Neural cell (in vitro differentiated cells): ENCODE measurements around the gene EVA1A. TPM values are rescaled to one million over a fixed set of nuclear protein-coding genes. Genes with fewer than 3 reads are reported as not detected.

Experiments
- H2AFZ ChIP-seq: fragments of 200-600, 300-800 bp; sonication (generic), shearing (Covaris generic); 2 replicates; pipeline ENCODE4 v1.6.0; 2014; ENCODE audit warnings: low read depth, mild to moderate bottlenecking, antibody characterized with exemption, low read length, moderate library complexity
- H3F3A ChIP-seq: fragments of 200-600 bp; shearing (Covaris generic); 2 replicates; pipeline ENCODE4 v1.6.1; 2016; ENCODE audit warnings: mild to moderate bottlenecking, moderate library complexity, mixed read lengths, antibody characterized with exemption, low read length; ENCODE audit not compliant: insufficient read depth, poor library complexity, severe bottlenecking
- H3K27ac ChIP-seq: fragments of 200-600, 300-800 bp; sonication (generic), shearing (Covaris generic); 2 replicates; pipeline ENCODE4 v1.5.1; 2014; ENCODE audit warnings: mild to moderate bottlenecking, low read length, moderate library complexity
- H3K27me3 ChIP-seq: fragments of 300-800, 200-600 bp; sonication (generic), shearing (Covaris generic); 2 replicates; pipeline ENCODE4 v1.6.0; 2014; ENCODE audit warnings: mild to moderate bottlenecking, low read depth, low read length, moderate library complexity; ENCODE audit not compliant: insufficient read depth
- H3K36me3 ChIP-seq: fragments of 300-800, 200-600 bp; sonication (generic), shearing (Covaris generic); 2 replicates; pipeline ENCODE4 v1.5.1; 2014; ENCODE audit warnings: mild to moderate bottlenecking, antibody characterized with exemption, low read length, moderate library complexity; ENCODE audit not compliant: insufficient read depth
- H3K4me2 ChIP-seq: fragments of 300-800, 200-600 bp; sonication (generic), shearing (Covaris generic); 2 replicates; pipeline ENCODE4 v1.6.0; 2014; ENCODE audit warnings: mild to moderate bottlenecking, low read length
- H3K4me3 ChIP-seq: fragments of 300-800, 200-600 bp; sonication (generic), shearing (Covaris generic); 2 replicates; pipeline ENCODE4 v1.5.1; 2014; ENCODE audit warnings: mild to moderate bottlenecking, low read length, moderate library complexity
- H3K79me2 ChIP-seq: fragments of 200-600 bp; shearing (Covaris generic); replicated peaks from 2 replicates; pipeline ENCODE4 v1.6.0; 2014; ENCODE audit warnings: mild to moderate bottlenecking, low read length, moderate library complexity; ENCODE audit not compliant: insufficient read depth
- H3K9ac ChIP-seq: fragments of 300-800, 200-600 bp; sonication (generic), shearing (Covaris generic); 2 replicates; pipeline ENCODE4 v1.6.1; 2016; ENCODE audit warnings: mild to moderate bottlenecking, low read length, mixed read lengths
- H3K9me2 ChIP-seq: fragments of 200-600 bp; shearing (Covaris generic); 2 replicates; pipeline ENCODE4 v1.6.1; 2016; ENCODE audit warnings: mild to moderate bottlenecking, low read length, mixed read lengths; ENCODE audit not compliant: insufficient read depth
- H3K9me3 ChIP-seq: fragments of 200-600, 300-800 bp; sonication (generic), shearing (Covaris generic); 2 replicates; pipeline ENCODE4 v1.6.1; 2016; ENCODE audit warnings: mild to moderate bottlenecking, mixed run types, low read length, moderate library complexity, mixed read lengths
- H4K20me1 ChIP-seq: fragments of 200-600 bp; shearing (Covaris generic); 2 replicates; pipeline ENCODE4 v1.6.1; 2016; ENCODE audit warnings: mild to moderate bottlenecking, mixed run types; ENCODE audit not compliant: insufficient read depth
- EP300 ChIP-seq: fragments of 450-650 bp; conservative IDR thresholded peaks from 2 replicates; pipeline ENCODE4 v1.6.1; 2014; ENCODE audit warnings: antibody characterized with exemption, mild to moderate bottlenecking, moderate library complexity; ENCODE audit not compliant: poor library complexity, severe bottlenecking
- EZH2 ChIP-seq: fragments of 200-600, 300-800 bp; shearing (Covaris generic), sonication (generic); IDR thresholded peaks from 2 replicates; pipeline ENCODE4 v1.6.1; 2014; ENCODE audit warnings: antibody characterized with exemption, low read length, borderline replicate concordance, mild to moderate bottlenecking; ENCODE audit not compliant: insufficient read depth, poor library complexity, severe bottlenecking
- MXI1 ChIP-seq: fragments of 450-650 bp; conservative IDR thresholded peaks from 2 replicates; pipeline ENCODE4 v1.6.1; 2014; ENCODE audit warnings: antibody characterized with exemption, mild to moderate bottlenecking; ENCODE audit not compliant: poor library complexity, severe bottlenecking
- POLR2AphosphoS5 ChIP-seq: IDR thresholded peaks from 2 replicates; pipeline ENCODE4 v1.6.1; 2012
- RAD21 ChIP-seq: fragments of 450-650 bp; conservative IDR thresholded peaks from 2 replicates; pipeline ENCODE4 v1.6.1; 2014; ENCODE audit warnings: antibody characterized with exemption, mild to moderate bottlenecking, moderate library complexity
- SMC3 ChIP-seq: fragments of 450-650 bp; conservative IDR thresholded peaks from 2 replicates; pipeline ENCODE4 v1.6.1; 2014; ENCODE audit warnings: antibody characterized with exemption, mild to moderate bottlenecking, moderate library complexity; ENCODE audit not compliant: poor library complexity
- TAF1 ChIP-seq: IDR thresholded peaks from 2 replicates; pipeline ENCODE4 v1.6.1; 2012; ENCODE audit warnings: low read depth
- polyA plus RNA-seq: library from polyadenylated mRNA; depleted of rRNA; stranded (reverse); fragments of >200 nt; gene quantifications from 2 replicates; pipeline ENCODE4 v1.2.3, GENCODE V29; 2014
- TF ChIP-seq, protein P1 (sequence below): IDR thresholded peaks from 2 replicates; pipeline ENCODE4 v1.6.1; 2012; ENCODE audit warnings: borderline replicate concordance
- TF ChIP-seq, protein P2 (sequence below): fragments of 450-650 bp; IDR thresholded peaks from 2 replicates; pipeline ENCODE4 v1.5.1; 2014; ENCODE audit warnings: antibody characterized with exemption, mild to moderate bottlenecking, moderate library complexity; ENCODE audit not compliant: poor library complexity, severe bottlenecking

Gene EVA1A
- polyA plus RNA-seq, 1 donor from 2014 or later: not detected

DNA sequence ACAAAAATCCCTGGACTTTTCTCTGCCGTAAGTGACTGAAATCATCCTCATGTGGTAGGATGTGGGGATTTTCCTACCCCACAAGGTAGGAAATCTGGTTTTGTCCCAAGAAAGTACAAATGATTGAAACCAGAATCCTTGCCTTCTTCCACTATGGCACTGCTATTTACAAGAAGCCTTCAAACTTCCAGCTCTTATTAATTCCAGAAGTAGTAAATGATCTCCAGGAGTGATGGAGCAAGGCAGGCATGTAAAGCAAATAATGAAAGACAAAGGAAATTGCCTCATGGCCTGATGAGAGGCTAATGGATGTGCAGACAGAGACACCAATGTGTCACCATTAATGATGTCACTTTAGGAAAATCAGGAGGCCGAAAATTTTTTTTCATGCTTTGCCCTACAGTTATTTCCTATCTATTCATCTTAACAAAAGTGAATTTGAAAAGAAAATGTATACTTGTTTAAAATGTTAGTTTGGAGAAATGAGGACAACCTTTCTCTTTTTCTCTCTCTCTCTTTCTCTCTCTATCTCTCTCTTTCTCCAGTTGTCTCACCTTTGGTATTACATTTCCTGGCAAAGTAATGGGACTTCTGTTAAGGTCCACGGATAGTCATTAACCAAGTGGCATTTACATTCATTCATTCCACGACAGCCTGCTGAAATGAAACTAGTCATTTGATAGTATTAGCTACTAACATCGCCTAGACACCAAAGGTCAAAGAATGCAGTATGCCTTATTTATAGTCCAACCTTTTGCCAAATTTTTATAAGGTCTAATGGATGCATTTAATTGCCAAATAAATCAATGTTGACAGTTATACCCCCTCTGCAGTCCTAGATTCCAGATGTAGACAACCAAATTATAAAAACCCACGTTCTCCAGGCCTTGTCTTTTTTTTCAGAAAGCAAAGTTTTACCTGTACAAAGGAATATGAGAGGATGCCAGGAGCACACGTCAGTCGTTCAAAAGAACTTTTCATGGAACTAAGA lies 5.0 kb upstream of the EVA1A start:
- no peaks in the 10 kb centered on the region for H3F3A ChIP-seq

DNA sequence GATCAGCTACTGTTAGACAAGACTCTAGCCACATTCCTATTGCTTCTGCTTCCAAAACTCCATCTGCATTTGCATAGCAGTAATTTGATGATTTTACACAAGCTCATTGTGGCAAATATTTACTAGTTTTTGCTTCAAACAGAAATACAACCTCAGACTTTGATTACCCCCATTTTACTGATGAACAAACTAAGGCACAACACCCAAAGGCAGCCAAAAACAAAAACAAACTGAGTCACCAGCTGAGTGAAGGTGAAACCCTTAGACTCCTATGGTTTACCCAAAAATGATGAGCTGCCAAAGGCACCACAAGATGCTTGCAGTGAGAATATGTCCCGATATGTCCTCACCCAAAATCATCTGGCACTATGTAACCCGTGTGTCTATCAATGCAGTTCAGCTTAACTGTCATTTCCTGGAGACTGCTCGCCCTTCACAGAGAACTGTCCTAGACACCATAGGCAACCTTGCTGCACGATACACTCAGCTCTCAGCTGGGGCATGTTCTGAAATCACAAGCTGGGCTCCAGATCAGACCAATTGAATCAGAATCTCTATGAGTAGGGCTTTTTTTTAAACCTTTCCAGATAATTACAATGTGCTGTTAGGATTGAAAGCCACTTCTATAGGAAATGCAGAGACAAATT lies 4.1 kb upstream of the EVA1A start:
- H3K79me2 ChIP-seq: no peaks in the 10 kb centered on the region
- no peaks in the 10 kb centered on the region for H3F3A ChIP-seq
- no peaks in the 10 kb centered on the region for H4K20me1 ChIP-seq
- H3K4me2 ChIP-seq: no peak overlapping the region
- no peak overlapping the region for H3K27ac ChIP-seq
- no peak overlapping the region for H2AFZ ChIP-seq
- no peak overlapping the region for H3K9ac ChIP-seq
- H3K4me3 ChIP-seq: no peak overlapping the region
- no peaks in the 10 kb centered on the region for H3K9me2 ChIP-seq
- no peaks in the 10 kb centered on the region for H3K9me3 ChIP-seq
- peaks cover 27% of the 10 kb centered on the region for H3K27me3 ChIP-seq
- H3K36me3 ChIP-seq: no peaks in the 10 kb centered on the region
- TF ChIP-seq, protein P1, sequence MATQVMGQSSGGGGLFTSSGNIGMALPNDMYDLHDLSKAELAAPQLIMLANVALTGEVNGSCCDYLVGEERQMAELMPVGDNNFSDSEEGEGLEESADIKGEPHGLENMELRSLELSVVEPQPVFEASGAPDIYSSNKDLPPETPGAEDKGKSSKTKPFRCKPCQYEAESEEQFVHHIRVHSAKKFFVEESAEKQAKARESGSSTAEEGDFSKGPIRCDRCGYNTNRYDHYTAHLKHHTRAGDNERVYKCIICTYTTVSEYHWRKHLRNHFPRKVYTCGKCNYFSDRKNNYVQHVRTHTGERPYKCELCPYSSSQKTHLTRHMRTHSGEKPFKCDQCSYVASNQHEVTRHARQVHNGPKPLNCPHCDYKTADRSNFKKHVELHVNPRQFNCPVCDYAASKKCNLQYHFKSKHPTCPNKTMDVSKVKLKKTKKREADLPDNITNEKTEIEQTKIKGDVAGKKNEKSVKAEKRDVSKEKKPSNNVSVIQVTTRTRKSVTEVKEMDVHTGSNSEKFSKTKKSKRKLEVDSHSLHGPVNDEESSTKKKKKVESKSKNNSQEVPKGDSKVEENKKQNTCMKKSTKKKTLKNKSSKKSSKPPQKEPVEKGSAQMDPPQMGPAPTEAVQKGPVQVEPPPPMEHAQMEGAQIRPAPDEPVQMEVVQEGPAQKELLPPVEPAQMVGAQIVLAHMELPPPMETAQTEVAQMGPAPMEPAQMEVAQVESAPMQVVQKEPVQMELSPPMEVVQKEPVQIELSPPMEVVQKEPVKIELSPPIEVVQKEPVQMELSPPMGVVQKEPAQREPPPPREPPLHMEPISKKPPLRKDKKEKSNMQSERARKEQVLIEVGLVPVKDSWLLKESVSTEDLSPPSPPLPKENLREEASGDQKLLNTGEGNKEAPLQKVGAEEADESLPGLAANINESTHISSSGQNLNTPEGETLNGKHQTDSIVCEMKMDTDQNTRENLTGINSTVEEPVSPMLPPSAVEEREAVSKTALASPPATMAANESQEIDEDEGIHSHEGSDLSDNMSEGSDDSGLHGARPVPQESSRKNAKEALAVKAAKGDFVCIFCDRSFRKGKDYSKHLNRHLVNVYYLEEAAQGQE: no peak
- TF ChIP-seq SMC3 (no peak), EP300 (no peak), POLR2AphosphoS5 (no peak), MXI1 (no peak), RAD21 (no peak), TAF1 (no peak)
- TF ChIP-seq, protein P2, sequence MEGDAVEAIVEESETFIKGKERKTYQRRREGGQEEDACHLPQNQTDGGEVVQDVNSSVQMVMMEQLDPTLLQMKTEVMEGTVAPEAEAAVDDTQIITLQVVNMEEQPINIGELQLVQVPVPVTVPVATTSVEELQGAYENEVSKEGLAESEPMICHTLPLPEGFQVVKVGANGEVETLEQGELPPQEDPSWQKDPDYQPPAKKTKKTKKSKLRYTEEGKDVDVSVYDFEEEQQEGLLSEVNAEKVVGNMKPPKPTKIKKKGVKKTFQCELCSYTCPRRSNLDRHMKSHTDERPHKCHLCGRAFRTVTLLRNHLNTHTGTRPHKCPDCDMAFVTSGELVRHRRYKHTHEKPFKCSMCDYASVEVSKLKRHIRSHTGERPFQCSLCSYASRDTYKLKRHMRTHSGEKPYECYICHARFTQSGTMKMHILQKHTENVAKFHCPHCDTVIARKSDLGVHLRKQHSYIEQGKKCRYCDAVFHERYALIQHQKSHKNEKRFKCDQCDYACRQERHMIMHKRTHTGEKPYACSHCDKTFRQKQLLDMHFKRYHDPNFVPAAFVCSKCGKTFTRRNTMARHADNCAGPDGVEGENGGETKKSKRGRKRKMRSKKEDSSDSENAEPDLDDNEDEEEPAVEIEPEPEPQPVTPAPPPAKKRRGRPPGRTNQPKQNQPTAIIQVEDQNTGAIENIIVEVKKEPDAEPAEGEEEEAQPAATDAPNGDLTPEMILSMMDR: no peak

More for the DNA sequence above, 5.0 kb upstream of the EVA1A start:
- Histone ChIP-seq H3K27me3 (peaks cover 17% of the 10 kb centered on the region), H3K9me2 (no peaks in the 10 kb centered on the region), H3K9ac (no peak overlapping the region), H3K9me3 (no peaks in the 10 kb centered on the region), H3K36me3 (no peaks in the 10 kb centered on the region), H3K79me2 (no peaks in the 10 kb centered on the region), H3K4me2 (no peak overlapping the region), H3K4me3 (no peak overlapping the region), H2AFZ (no peak overlapping the region), H3K27ac (no peak overlapping the region), H4K20me1 (no peaks in the 10 kb centered on the region)
- TF ChIP-seq EZH2: no peak
- no peak for TF ChIP-seq TAF1
- no peak for TF ChIP-seq POLR2AphosphoS5
- TF ChIP-seq, protein P2: no peak
- TF ChIP-seq, protein P1: no peak
